IPS DF 6.9 (cell line): ENCODE data around the gene DGCR6L.
"Not testable (repeated sequence)": the region's sequence is repeated elsewhere in the genome, so short reads cannot be mapped to it uniquely, and the experiment has no call there.

Experiments used
- DNase-seq: peaks from one replicate; pipeline ENCODE4 v3.0.0-alpha.2; 2013; ENCODE audit warnings: low read depth, low spot score
- H3K27ac ChIP-seq: one replicate; pipeline ENCODE4 v1.5.1; 2013; ENCODE audit warnings: low read length, control low read depth
- H3K27me3 ChIP-seq: 2 replicates; pipeline ENCODE4 v1.6.1; 2013; ENCODE audit warnings: mild to moderate bottlenecking, low read length; ENCODE audit not compliant: control insufficient read depth, insufficient read depth
- H3K36me3 ChIP-seq: 2 replicates; pipeline ENCODE4 v1.6.1; 2013; ENCODE audit warnings: low read length; ENCODE audit not compliant: control insufficient read depth, insufficient read depth
- H3K4me1 ChIP-seq: 2 replicates; pipeline ENCODE4 v1.6.1; 2013; ENCODE audit warnings: low read length; ENCODE audit not compliant: control insufficient read depth, insufficient read depth
- H3K4me3 ChIP-seq: 2 replicates; pipeline ENCODE4 v1.5.1; 2013; ENCODE audit warnings: mild to moderate bottlenecking, low read length
- H3K9me3 ChIP-seq: 2 replicates; pipeline ENCODE4 v1.6.1; 2013; ENCODE audit warnings: low read length, inconsistent platforms; ENCODE audit not compliant: control insufficient read depth, insufficient read depth
- WGBS: extraction: QIAGEN DNeasy Blood & Tissue Kit; methylation state at CpG from one replicate; pipeline ENCODE4 v1.1.7; 2013; ENCODE audit warnings: mixed read lengths, missing lambda C conversion rate; ENCODE audit not compliant: insufficient read length, insufficient coverage; 5-methylcytosine and 5-hydroxymethylcytosine counted together

DGCR6L gene

GRCh38 chr22:20280163-20280562 lies 39.7 kb downstream of the DGCR6L start:
- not testable (repeated sequence) for H3K27me3 ChIP-seq, H3K36me3 ChIP-seq, DNase-seq, H3K4me1 ChIP-seq, H3K9me3 ChIP-seq, H3K27ac ChIP-seq, H3K4me3 ChIP-seq
- no CpG with 5 or more reads among the region's 21 CpGs for WGBS

- no peaks in the 10 kb centered on the region for H3K27me3 ChIP-seq
- no CpG with 5 or more reads among the region's 15 CpGs for WGBS
Measured at GRCh38 chr22:20279662-20280134, 40.2 kb downstream of the DGCR6L start.

DNA sequence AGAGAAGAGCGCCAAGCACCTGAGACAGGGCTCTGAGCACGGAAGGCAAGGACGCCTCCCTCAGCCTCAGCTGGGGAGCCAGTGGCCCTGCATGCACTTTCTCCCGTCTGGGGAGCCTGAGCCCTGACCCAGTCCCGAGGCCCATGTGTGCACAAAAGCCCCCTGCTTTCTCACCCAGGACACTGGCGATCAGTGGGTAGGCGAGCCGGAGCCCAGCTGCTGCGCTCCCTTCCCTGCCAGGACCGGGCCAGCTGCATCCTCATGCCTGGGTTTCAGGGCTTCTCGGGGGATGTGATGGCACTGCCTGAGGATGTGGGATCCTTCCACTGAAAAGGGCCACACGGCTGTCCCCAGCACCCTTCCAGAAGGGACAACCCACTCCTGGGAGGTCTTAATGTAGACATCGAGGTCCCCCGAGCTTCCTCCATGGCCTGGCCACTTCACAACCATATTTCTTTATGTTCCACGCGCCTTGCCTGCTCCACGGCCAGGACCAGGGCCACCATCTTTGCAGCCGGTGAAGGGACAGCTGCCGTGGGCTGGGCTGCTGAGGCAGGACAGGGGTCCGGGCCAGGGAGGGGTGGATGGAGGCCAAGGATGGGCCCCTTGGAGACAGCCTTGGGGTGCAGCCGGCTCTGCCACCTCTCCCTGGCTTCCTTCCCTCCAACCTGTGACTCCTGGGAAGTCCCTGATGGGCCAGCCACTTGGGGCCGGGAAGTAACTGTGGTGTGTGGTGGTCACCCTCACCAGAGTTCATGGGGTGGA lies 41.0 kb downstream of the DGCR6L start:
- not testable (repeated sequence) for H3K4me3 ChIP-seq, DNase-seq, H3K4me1 ChIP-seq, H3K27me3 ChIP-seq, H3K36me3 ChIP-seq, H3K27ac ChIP-seq, H3K9me3 ChIP-seq
- no CpG with 5 or more reads among the region's 22 CpGs for WGBS

More at GRCh38 chr22:20279662-20280134, 40.2 kb downstream of the DGCR6L start:
- no peaks in the 10 kb centered on the region for H3K9me3 ChIP-seq
- no peaks in the 10 kb centered on the region for H3K36me3 ChIP-seq
- DNase-seq, result no peak
- no peaks in the 10 kb centered on the region for H3K4me1 ChIP-seq
- no peak overlapping the region for H3K27ac ChIP-seq
- no peak overlapping the region for H3K4me3 ChIP-seq

DNA sequence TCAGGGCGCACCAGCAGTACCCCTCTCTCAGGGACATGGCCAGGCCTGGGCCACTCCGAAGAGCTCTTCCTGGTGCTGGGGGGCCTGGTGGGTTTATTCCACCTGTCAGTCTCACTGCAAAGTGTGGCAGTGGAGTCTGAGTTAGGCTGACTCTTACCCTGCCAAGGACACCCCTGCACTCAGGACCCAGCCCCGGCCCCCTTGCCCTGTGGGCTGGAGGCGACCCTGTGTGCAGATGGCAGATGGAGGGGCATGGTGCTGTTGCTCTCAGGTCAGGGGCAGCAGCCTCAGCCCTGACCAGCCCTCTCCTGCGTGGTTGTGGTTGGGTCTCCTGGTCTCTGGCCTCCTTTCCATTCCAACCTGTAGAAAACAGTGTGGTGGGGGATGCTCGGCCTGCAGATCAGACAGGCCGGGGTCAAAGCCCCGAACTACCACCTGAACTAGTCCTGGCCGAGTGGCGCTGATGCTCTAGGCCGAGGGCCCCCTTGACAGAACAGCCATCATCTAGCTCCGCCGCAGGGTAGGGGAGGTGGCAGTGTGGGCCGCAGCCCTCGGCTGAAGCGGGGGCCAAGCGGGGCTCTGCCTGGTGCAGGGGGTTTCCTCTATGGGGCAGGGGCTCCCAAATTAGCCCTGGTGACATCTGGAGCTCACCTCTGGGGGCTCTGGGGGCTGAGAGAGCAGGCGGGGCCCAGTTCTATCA lies 41.8 kb downstream of the DGCR6L start:
- no CpG with 5 or more reads among the region's 18 CpGs for WGBS
- not testable (repeated sequence) for H3K4me3 ChIP-seq, H3K27me3 ChIP-seq, H3K9me3 ChIP-seq, H3K4me1 ChIP-seq, DNase-seq, H3K27ac ChIP-seq, H3K36me3 ChIP-seq

DNA sequence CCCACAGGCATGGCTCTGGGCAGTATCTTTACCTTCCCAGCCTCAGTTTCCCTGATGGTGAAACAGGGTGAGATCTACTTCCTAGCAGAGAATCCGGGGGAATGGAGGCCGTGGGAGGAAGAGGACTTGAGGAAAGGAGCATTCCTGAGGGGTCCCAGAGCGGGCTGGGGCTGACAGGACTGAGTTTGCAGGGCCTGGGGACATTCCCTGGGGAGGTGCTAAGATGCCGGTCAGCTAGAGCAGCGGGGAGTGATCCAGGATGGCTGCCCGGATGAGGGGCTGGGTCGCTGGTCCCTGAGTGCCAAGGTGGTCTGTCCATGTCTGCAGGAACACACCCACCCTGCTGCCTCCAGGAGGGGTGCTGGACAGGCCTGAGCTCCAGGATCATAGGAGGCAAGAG lies 43.4 kb downstream of the DGCR6L start:
- Histone ChIP-seq H3K27ac (no peak overlapping the region), H3K4me1 (no peaks in the 10 kb centered on the region), H3K9me3 (no peaks in the 10 kb centered on the region), H3K36me3 (no peaks in the 10 kb centered on the region), H3K27me3 (no peaks in the 10 kb centered on the region), H3K4me3 (no peak overlapping the region)
- DNase-seq, result no peak
- WGBS, result no CpG with 5 or more reads among the region's 7 CpGs

DNA sequence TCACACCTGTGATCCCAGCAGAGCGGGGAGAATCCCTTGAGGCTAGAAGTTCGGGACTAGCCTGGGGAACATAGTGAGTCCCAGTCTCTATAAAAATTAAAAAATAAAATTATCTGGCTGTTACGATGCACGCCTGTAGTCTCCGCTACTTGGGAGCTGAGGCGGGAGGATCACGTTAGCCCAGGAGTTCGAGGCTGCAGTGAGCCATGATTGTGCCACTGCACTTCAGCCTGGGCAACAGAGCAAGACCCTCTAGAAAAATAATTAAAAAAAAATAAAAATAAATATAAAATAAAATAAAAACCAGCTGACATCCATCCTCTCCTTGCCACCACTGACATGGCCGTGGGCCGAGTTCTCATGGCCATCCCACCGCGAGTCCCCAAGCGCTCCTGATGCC lies 44.0 kb downstream of the DGCR6L start:
- no peak overlapping the region for H3K4me3 ChIP-seq
- H3K9me3 ChIP-seq, result no peaks in the 10 kb centered on the region
- no CpG with 5 or more reads among the region's 13 CpGs for WGBS
- H3K36me3 ChIP-seq, result no peaks in the 10 kb centered on the region
- DNase-seq, result no peak
- no peaks in the 10 kb centered on the region for H3K27me3 ChIP-seq
- no peak overlapping the region for H3K27ac ChIP-seq
- H3K4me1 ChIP-seq, result no peaks in the 10 kb centered on the region

GRCh38 chr22:20275325-20275724 lies 44.5 kb downstream of the DGCR6L start:
- H3K9me3 ChIP-seq, DNase-seq, H3K27ac ChIP-seq, H3K4me1 ChIP-seq, H3K27me3 ChIP-seq, H3K4me3 ChIP-seq, H3K36me3 ChIP-seq: not testable (repeated sequence)
- WGBS, result no CpG with 5 or more reads among the region's 7 CpGs

DNA sequence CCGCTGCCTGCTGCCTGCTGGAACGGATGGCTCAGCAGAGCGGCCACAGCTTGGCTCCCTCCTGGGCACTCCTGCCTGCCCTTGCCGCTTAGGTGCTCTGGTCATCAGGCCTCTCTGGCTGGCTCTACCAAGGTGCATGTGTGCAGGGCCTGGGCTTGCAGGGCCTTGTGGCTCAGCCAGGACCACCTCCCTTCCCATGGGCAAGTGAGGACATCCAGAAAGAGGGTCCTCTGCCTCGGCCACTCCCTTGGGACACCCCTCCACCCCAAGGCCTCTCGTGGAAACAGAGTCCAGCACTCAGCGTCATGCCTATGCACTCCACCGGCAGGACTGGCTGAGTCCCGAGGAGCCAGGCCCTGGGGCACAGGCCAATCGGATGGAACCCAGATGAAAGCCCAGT lies 45.5 kb downstream of the DGCR6L start:
- not testable (repeated sequence) for H3K9me3 ChIP-seq, H3K27me3 ChIP-seq, H3K4me1 ChIP-seq, H3K4me3 ChIP-seq, H3K36me3 ChIP-seq, H3K27ac ChIP-seq, DNase-seq
- no CpG with 5 or more reads among the region's 10 CpGs for WGBS

DNA sequence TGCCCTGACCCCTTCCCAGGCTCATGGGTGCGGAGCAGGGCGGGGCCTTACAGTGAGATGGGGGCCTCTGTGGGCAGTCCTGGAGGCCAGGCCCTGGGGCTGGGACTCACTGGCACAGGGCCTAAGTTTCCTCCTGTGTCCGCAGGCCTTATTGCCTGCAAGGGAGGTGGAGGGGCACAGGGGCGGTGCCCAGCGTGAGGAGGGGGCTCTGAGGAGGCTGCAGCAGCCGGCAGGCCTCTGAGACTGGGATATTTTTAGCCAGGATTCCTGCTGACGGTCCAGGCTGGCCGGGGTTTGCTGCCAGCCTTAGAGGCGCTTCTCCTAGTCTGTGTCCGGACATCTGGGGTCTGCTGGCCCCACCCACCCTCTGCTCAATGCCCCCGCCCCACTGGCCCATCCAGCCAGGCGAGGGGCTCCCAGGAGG lies 46.1 kb downstream of the DGCR6L start:
- WGBS, result no CpG with 5 or more reads among the region's 12 CpGs

GRCh38 chr22:20272700-20273099 lies 47.2 kb downstream of the DGCR6L start:
- WGBS, result no CpG with 5 or more reads among the region's 13 CpGs
- H3K4me1 ChIP-seq, result peaks cover 4% of the 10 kb centered on the region
- H3K4me3 ChIP-seq, result no peak overlapping the region
- no peak for DNase-seq
- no peaks in the 10 kb centered on the region for H3K9me3 ChIP-seq
- no peak overlapping the region for H3K27ac ChIP-seq
- H3K36me3 ChIP-seq, result no peaks in the 10 kb centered on the region
- H3K27me3 ChIP-seq, result no peaks in the 10 kb centered on the region

More for the DNA sequence above, 46.1 kb downstream of the DGCR6L start:
- no peaks in the 10 kb centered on the region for H3K9me3 ChIP-seq
- H3K27ac ChIP-seq, result no peak overlapping the region
- peaks cover 4% of the 10 kb centered on the region for H3K4me1 ChIP-seq
- H3K4me3 ChIP-seq, result no peak overlapping the region
- DNase-seq, result no peak
- no peaks in the 10 kb centered on the region for H3K27me3 ChIP-seq
- H3K36me3 ChIP-seq, result no peaks in the 10 kb centered on the region
